A673 (cell line): Measurements from ENCODE around the gene SLC25A47.

ENCODE experiments used
- EZH2 ChIP-seq: fragments of 200-600 bp; sonication (generic); IDR thresholded peaks from 2 replicates; pipeline ENCODE4 v1.6.1; 2017; ENCODE audit warnings: borderline replicate concordance, low read depth, mild to moderate bottlenecking, mixed read lengths, antibody characterized with exemption, low read length; ENCODE audit not compliant: poor library complexity, severe bottlenecking
- TF ChIP-seq, protein P1 (sequence below): fragments of 300-800, 200-600 bp; sonication (generic); conservative IDR thresholded peaks from 2 replicates; pipeline ENCODE4 v1.5.1; 2017; ENCODE audit warnings: low read depth, mild to moderate bottlenecking, antibody characterized with exemption, low read length, moderate library complexity, mixed read lengths

DNA sequence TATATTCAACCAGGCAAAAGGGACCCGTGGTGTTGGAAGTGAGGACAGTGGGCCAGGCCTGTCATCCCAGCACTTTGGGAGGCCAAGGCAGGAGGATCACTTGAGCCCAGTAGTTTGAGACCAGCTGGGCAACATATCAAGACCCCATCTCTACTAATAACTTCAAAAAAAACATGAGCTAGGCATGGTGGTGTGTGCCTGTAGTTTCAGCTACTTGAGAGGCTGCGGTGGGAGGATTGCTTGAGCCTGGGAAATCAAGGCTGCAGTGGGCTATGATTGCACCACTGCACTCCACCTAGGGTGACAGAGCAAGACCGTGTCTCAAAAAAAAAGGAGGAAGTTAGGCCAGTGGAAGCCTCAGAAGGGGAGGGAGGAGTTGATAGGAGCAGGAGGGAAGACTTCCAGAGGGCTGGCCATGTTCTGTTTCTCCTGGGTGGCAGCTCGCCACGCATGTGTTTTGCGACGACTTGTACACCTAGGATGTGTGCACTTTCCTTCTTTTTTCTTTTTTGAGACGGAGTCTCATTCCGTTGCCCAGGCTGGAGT, 27.0 kb upstream of the SLC25A47 start:
- TF ChIP-seq, protein P1, sequence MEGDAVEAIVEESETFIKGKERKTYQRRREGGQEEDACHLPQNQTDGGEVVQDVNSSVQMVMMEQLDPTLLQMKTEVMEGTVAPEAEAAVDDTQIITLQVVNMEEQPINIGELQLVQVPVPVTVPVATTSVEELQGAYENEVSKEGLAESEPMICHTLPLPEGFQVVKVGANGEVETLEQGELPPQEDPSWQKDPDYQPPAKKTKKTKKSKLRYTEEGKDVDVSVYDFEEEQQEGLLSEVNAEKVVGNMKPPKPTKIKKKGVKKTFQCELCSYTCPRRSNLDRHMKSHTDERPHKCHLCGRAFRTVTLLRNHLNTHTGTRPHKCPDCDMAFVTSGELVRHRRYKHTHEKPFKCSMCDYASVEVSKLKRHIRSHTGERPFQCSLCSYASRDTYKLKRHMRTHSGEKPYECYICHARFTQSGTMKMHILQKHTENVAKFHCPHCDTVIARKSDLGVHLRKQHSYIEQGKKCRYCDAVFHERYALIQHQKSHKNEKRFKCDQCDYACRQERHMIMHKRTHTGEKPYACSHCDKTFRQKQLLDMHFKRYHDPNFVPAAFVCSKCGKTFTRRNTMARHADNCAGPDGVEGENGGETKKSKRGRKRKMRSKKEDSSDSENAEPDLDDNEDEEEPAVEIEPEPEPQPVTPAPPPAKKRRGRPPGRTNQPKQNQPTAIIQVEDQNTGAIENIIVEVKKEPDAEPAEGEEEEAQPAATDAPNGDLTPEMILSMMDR = no peak
- TF ChIP-seq EZH2 = no peak
